ENCODE measurements around the gene NPR3. TPM values are rescaled to one million over a fixed set of nuclear protein-coding genes. Genes with fewer than 3 reads are reported as not detected.

The NPR3 gene
- total RNA-seq, 1 donor from 2014 or later: 87.2 TPM

- ATAC-seq (no peak), DNase-seq (no peak)
- Histone ChIP-seq H3K27ac (no peak overlapping the region), H3K27me3 (peaks cover 8% of the 10 kb centered on the region), H3K4me3 (no peak overlapping the region), H3K36me3 (no peaks in the 10 kb centered on the region), H3K4me1 (peaks cover 15% of the 10 kb centered on the region), H3K9me3 (no peaks in the 10 kb centered on the region)
- intact Hi-C loops (cut with DNase I): no loop called here
- TF ChIP-seq CTCF (IDR thresholded peaks at IDR 0.05): peak; percentile 49
Measured at GRCh38 chr5:32707418-32707997, 3.6 kb upstream of the NPR3 start.

- Histone ChIP-seq H3K9me3 (no peaks in the 10 kb centered on the region), H3K36me3 (no peaks in the 10 kb centered on the region), H3K4me1 (peaks cover 23% of the 10 kb centered on the region), H3K4me3 (no peak overlapping the region), H3K27me3 (peaks cover 23% of the 10 kb centered on the region), H3K27ac (no peak overlapping the region)
- intact Hi-C loops (cut with DNase I): no loop called here
- no peak for ATAC-seq
- TF ChIP-seq CTCF (IDR thresholded peaks at IDR 0.05): no peak
- DNase-seq: no peak
Measured at GRCh38 chr5:32708949-32709348, 2.2 kb upstream of the NPR3 start.

GRCh38 chr5:32709750-32710549 is 1.2 kb upstream of the NPR3 start:
- no peaks in the 10 kb centered on the region for H3K36me3 ChIP-seq
- peak; percentile 80 for DNase-seq

GRCh38 chr5:32711362-32711680 is 200 bp downstream of the NPR3 start:
- H3K9me3 ChIP-seq: no peaks in the 10 kb centered on the region
- TF ChIP-seq CTCF (IDR thresholded peaks at IDR 0.05): no peak
- intact Hi-C loops (cut with DNase I): loop anchor here (10.0 kb wide), 1 partner anchor 133 kb away; no protein-coding TSS in a partner anchor
- ATAC-seq (no peak), DNase-seq (no peak)
- peak overlapping the region; percentile 67 for H3K4me3 ChIP-seq
- H3K4me1 ChIP-seq: peaks cover 28% of the 10 kb centered on the region
- H3K36me3 ChIP-seq: no peaks in the 10 kb centered on the region
- peak overlapping the region; percentile 72 for H3K27ac ChIP-seq
- H3K27me3 ChIP-seq: peaks cover 26% of the 10 kb centered on the region

More at GRCh38 chr5:32709750-32710549, 1.2 kb upstream of the NPR3 start:
- Histone ChIP-seq H3K27ac (peak overlapping the region; percentile 72), H3K9me3 (no peaks in the 10 kb centered on the region), H3K4me1 (peaks cover 28% of the 10 kb centered on the region), H3K4me3 (peak overlapping the region; percentile 67), H3K27me3 (peaks cover 26% of the 10 kb centered on the region)
- intact Hi-C loops (cut with DNase I): loop anchor here (10.0 kb wide), 1 partner anchor 135 kb away; no protein-coding TSS in a partner anchor
- ATAC-seq: peak; percentile 68
- TF ChIP-seq CTCF (IDR thresholded peaks at IDR 0.05): peak; percentile 70

GRCh38 chr5:32711681-32712480 is 760 bp downstream of the NPR3 start:
- DNase-seq (no peak), ATAC-seq (peak; percentile 12)
- Histone ChIP-seq H3K36me3 (no peaks in the 10 kb centered on the region), H3K27me3 (peaks cover 26% of the 10 kb centered on the region), H3K4me3 (peak overlapping the region; percentile 67), H3K9me3 (no peaks in the 10 kb centered on the region), H3K4me1 (peaks cover 28% of the 10 kb centered on the region), H3K27ac (peak overlapping the region; percentile 72)
- intact Hi-C loops (cut with DNase I): loop anchor here (10.0 kb wide), 1 partner anchor 133 kb away; no protein-coding TSS in a partner anchor
- no peak for TF ChIP-seq CTCF (IDR thresholded peaks at IDR 0.05)

Data from upper lobe of right lung (tissue), 1 donor.